Liver (tissue), 9 donors: ENCODE data around the gene ZKSCAN8. TPM values are rescaled to one million over a fixed set of nuclear protein-coding genes. Genes with fewer than 3 reads are reported as not detected.
A peak's percentile ranks its signal among the peaks of the same experiment; 100 is the strongest.

Experiments used
- DNase-seq: peaks from one replicate; pipeline ENCODE4 v3.0.0-alpha.2; 2017; ENCODE audit warnings: low spot score
- H3K27ac ChIP-seq, 2 donors: one replicate each; pipeline ENCODE4 v1.7.0; 2013; ENCODE audit warnings: inconsistent platforms in 2 of 2, low read length in 2 of 2, control low read depth in 1 of 2, low read depth in 1 of 2, mild to moderate bottlenecking in 1 of 2
- H3K27me3 ChIP-seq, 4 donors: one replicate each; pipeline versions ENCODE4 v1.6.1 to v1.7.0; 2013; ENCODE audit warnings: low read length in 3 of 4, inconsistent platforms in 1 of 4, mild to moderate bottlenecking in 1 of 4, moderate library complexity in 1 of 4; ENCODE audit not compliant: control insufficient read depth in 4 of 4, insufficient read depth in 4 of 4
- H3K36me3 ChIP-seq, 4 donors: one replicate each; pipeline versions ENCODE4 v1.6.1 to v1.7.0; 2013; ENCODE audit warnings: low read length in 3 of 4, mild to moderate bottlenecking in 3 of 4, low read depth in 1 of 4, moderate library complexity in 1 of 4; ENCODE audit not compliant: control insufficient read depth in 4 of 4, insufficient read depth in 3 of 4
- H3K4me1 ChIP-seq, 4 donors: one replicate each; pipeline versions ENCODE4 v1.6.1 to v1.7.0; 2013; ENCODE audit warnings: low read length in 3 of 4, mild to moderate bottlenecking in 3 of 4, moderate library complexity in 1 of 4; ENCODE audit not compliant: control insufficient read depth in 4 of 4, insufficient read depth in 4 of 4
- H3K4me3 ChIP-seq, 3 donors: one replicate each; pipeline versions ENCODE4 v1.6.1 to v1.7.0; 2013; ENCODE audit warnings: low read length in 3 of 3, control low read depth in 1 of 3, low read depth in 1 of 3, mild to moderate bottlenecking in 1 of 3
- H3K9ac ChIP-seq, 2 donors: one replicate each; pipeline ENCODE4 v1.7.0; 2013; ENCODE audit warnings: low read length in 2 of 2, mild to moderate bottlenecking in 2 of 2, moderate library complexity in 2 of 2, control low read depth in 1 of 2, low read depth in 1 of 2
- H3K9me3 ChIP-seq, 4 donors: one replicate each; pipeline versions ENCODE4 v1.6.1 to v1.7.0; 2013; ENCODE audit warnings: low read length in 3 of 4; ENCODE audit not compliant: control insufficient read depth in 4 of 4
- ATF3 ChIP-seq: IDR thresholded peaks from 2 replicates; pipeline ENCODE4 v1.6.1; 2016; ENCODE audit warnings: antibody characterized with exemption
- CTCF ChIP-seq: fragments of 150-350 bp; IDR thresholded peaks from 2 replicates; pipeline ENCODE4 v1.5.1; 2017; ENCODE audit warnings: improper control_type of control experiment, low read depth, low read length; ENCODE audit not compliant: missing input control
- EGR1 ChIP-seq, 2 donors: IDR thresholded peaks; 2 replicates each; pipeline ENCODE4 v1.6.1; 2016 to 2018; ENCODE audit warnings: antibody characterized with exemption in 2 of 2, low read depth in 2 of 2
- FOXA1 ChIP-seq: IDR thresholded peaks from 2 replicates; pipeline ENCODE4 v1.6.1; 2016; ENCODE audit warnings: antibody characterized with exemption
- FOXA2 ChIP-seq: IDR thresholded peaks from 2 replicates; pipeline ENCODE4 v1.6.1; 2016; ENCODE audit warnings: antibody characterized with exemption
- GABPA ChIP-seq, 2 donors: IDR thresholded peaks in 1 of 2; conservative IDR thresholded peaks in 1 of 2; 2 replicates each; pipeline ENCODE4 v1.6.1; 2016; ENCODE audit warnings: antibody characterized with exemption in 2 of 2, mild to moderate bottlenecking in 1 of 2, moderate library complexity in 1 of 2
- HNF4A ChIP-seq, 2 donors: conservative IDR thresholded peaks; 2 replicates each; pipeline ENCODE4 v1.6.1; 2016; ENCODE audit warnings: antibody characterized with exemption in 2 of 2, mild to moderate bottlenecking in 2 of 2
- JUND ChIP-seq, 2 donors: IDR thresholded peaks; 2 replicates each; pipeline ENCODE4 v1.6.1; 2016; ENCODE audit warnings: antibody characterized with exemption in 2 of 2
- NR2F2 ChIP-seq: IDR thresholded peaks from 2 replicates; pipeline ENCODE4 v1.6.1; 2016; ENCODE audit warnings: antibody characterized with exemption
- RAD21 ChIP-seq, 2 donors: IDR thresholded peaks; 2 replicates each; pipeline ENCODE4 v1.6.1; 2016; ENCODE audit warnings: antibody characterized with exemption in 2 of 2, mild to moderate bottlenecking in 2 of 2
- REST ChIP-seq: IDR thresholded peaks from 2 replicates; pipeline ENCODE4 v1.6.1; 2016; ENCODE audit warnings: antibody characterized with exemption, mild to moderate bottlenecking
- RXRA ChIP-seq, 2 donors: IDR thresholded peaks; 2 replicates each; pipeline ENCODE4 v1.6.1; 2017 to 2018; ENCODE audit warnings: antibody characterized with exemption in 2 of 2, mild to moderate bottlenecking in 1 of 2
- TAF1 ChIP-seq: conservative IDR thresholded peaks from 2 replicates; pipeline ENCODE4 v1.6.1; 2016; ENCODE audit warnings: antibody characterized with exemption, mild to moderate bottlenecking
- YY1 ChIP-seq: IDR thresholded peaks from 2 replicates; pipeline ENCODE4 v1.6.1; 2016; ENCODE audit warnings: antibody characterized with exemption, mild to moderate bottlenecking
- ZBTB33 ChIP-seq: IDR thresholded peaks from 2 replicates; pipeline ENCODE4 v1.6.1; 2016; ENCODE audit warnings: antibody characterized with exemption
- WGBS: extraction: QIAGEN DNeasy Blood & Tissue Kit; methylation state at CpG from one replicate; pipeline ENCODE4 v1.1.7; 2013; 5-methylcytosine and 5-hydroxymethylcytosine counted together
- polyA plus RNA-seq, 2 donors: library from polyadenylated mRNA; stranded (reverse) in 1 of 2; unstranded in 1 of 2; fragments of 200-250 nt in 1 of 2; fragments of >200 nt in 1 of 2; fragmentation: Nextera tagmentation in 1 of 2; extraction: Ambion mirVana in 1 of 2; gene quantifications; one replicate each; pipeline versions ENCODE4 v1.2.1 to v1.2.3, GENCODE V29; 2013 to 2015
- total RNA-seq, 2 donors: library from RNA; depleted of rRNA; stranded (reverse); fragments of >200 nt; gene quantifications; one replicate each; pipeline ENCODE4 v1.2.3, GENCODE V29; 2014
- donor health status: healthy.
- donor health status: healthy.
- donor health status: healthy.
- donor health status: healthy.
- donor health status: healthy.

Gene ZKSCAN8
- total and polyA plus RNA-seq, 4 donors: 2.4 to 13.4 (median 6.8) TPM

- peaks cover 0 to 17% (median 11%) of the 10 kb centered on the region in 4 donors for H3K4me1 ChIP-seq
- H3K4me3 ChIP-seq: peak overlapping the region; percentile 73 to 87 (median 83)
- H3K9me3 ChIP-seq: no peaks in the 10 kb centered on the region
- WGBS: 13% methylated on average over 6 of the region's 6 CpGs
- no peak overlapping the region for H3K9ac ChIP-seq
- H3K27me3 ChIP-seq: no peaks in the 10 kb centered on the region
- no peak for DNase-seq
- no peak overlapping the region for H3K27ac ChIP-seq
- peaks cover 3 to 20% (median 12%) of the 10 kb centered on the region in 4 donors for H3K36me3 ChIP-seq
- TF ChIP-seq ATF3 (no peak), REST (no peak), RAD21 (IDR thresholded peaks at IDR 0.05) (no peak), HNF4A (conservative IDR thresholded peaks at IDR 0.05) (no peak), YY1 (no peak), JUND (IDR thresholded peaks at IDR 0.05) (no peak), TAF1 (no peak), FOXA1 (no peak)
Measured at GRCh38 chr6:28124971-28125353, 16.7 kb upstream of the ZKSCAN8 start.

- no peaks in the 10 kb centered on the region for H3K9me3 ChIP-seq
- no peak overlapping the region for H3K9ac ChIP-seq
- TF ChIP-seq FOXA2 (no peak), ZBTB33 (no peak), EGR1 (IDR thresholded peaks at IDR 0.05; ENCODE audit: low read depth in 2 of 2) (no peak), NR2F2 (no peak), CTCF (no peak), RXRA (IDR thresholded peaks at IDR 0.05) (no peak), ATF3 (no peak), REST (no peak), HNF4A (conservative IDR thresholded peaks at IDR 0.05) (no peak), GABPA (IDR thresholded peaks at IDR 0.05 in 1 of 2, conservative IDR thresholded peaks at IDR 0.05 in 1 of 2) (no peak), RAD21 (IDR thresholded peaks at IDR 0.05) (no peak), YY1 (no peak), FOXA1 (no peak), JUND (IDR thresholded peaks at IDR 0.05) (no peak)
- 75% methylated on average over 4 of the region's 4 CpGs for WGBS
- DNase-seq: no peak
- H3K27me3 ChIP-seq: no peaks in the 10 kb centered on the region
- peaks cover 3 to 17% (median 10%) of the 10 kb centered on the region in 4 donors for H3K36me3 ChIP-seq
- H3K4me3 ChIP-seq: no peak overlapping the region
- peaks cover 0 to 17% (median 11%) of the 10 kb centered on the region in 4 donors for H3K4me1 ChIP-seq
- no peak overlapping the region for H3K27ac ChIP-seq
Measured at GRCh38 chr6:28125401-28125800, 16.3 kb upstream of the ZKSCAN8 start.
